GM12878 (cell line): ENCODE data around the gene TP73. TPM values are rescaled to one million over a fixed set of nuclear protein-coding genes. Genes with fewer than 3 reads are reported as not detected.

Experiments
- CEBPB ChIP-seq, 2 experiments: fragments of 150-350 bp in 1 of 2; IDR thresholded peaks; 2 replicates each; pipeline ENCODE4 v1.6.1; 2012 to 2014; ENCODE audit warnings: low read depth in 2 of 2, low read length in 2 of 2, borderline replicate concordance in 1 of 2, inconsistent platforms in 1 of 2
- E2F8 ChIP-seq: fragments of 450-650 bp; IDR thresholded peaks from 2 replicates; pipeline ENCODE4 v1.6.1; 2018; ENCODE audit warnings: mild to moderate bottlenecking, low read depth, moderate library complexity; ENCODE audit not compliant: partially characterized antibody
- FOXM1 ChIP-seq: IDR thresholded peaks from 2 replicates; pipeline ENCODE4 v1.6.1; 2012; ENCODE audit warnings: low read depth, mild to moderate bottlenecking, inconsistent platforms, low read length, moderate library complexity
- GABPA ChIP-seq: IDR thresholded peaks from 2 replicates; pipeline ENCODE4 v1.6.1; 2014; ENCODE audit warnings: antibody characterized with exemption, low read depth, mild to moderate bottlenecking, inconsistent platforms
- IKZF2 ChIP-seq, 2 experiments: fragments of 450-650 bp; IDR thresholded peaks; 2 replicates each; pipeline ENCODE4 v1.6.1; 2017; ENCODE audit warnings: mild to moderate bottlenecking in 2 of 2, moderate library complexity in 2 of 2
- PAX8 ChIP-seq: fragments of 450-650 bp; IDR thresholded peaks from 2 replicates; pipeline ENCODE4 v1.6.1; 2017; ENCODE audit warnings: mild to moderate bottlenecking, moderate library complexity
- POLR2A ChIP-seq: IDR thresholded peaks from 2 replicates; pipeline ENCODE4 v1.6.1; 2011; ENCODE audit warnings: low read depth, mild to moderate bottlenecking, low read length
- POLR2AphosphoS2 ChIP-seq: IDR thresholded peaks from 2 replicates; pipeline ENCODE4 v1.6.1; 2011; ENCODE audit warnings: low read depth, mild to moderate bottlenecking, low read length, improper control_type of control experiment, moderate library complexity
- PRDM15 ChIP-seq: fragments of 450-650 bp; formaldehyde crosslinking; IDR thresholded peaks from 2 replicates; pipeline ENCODE4 v1.4.0; 2020; ENCODE audit warnings: mild to moderate bottlenecking, moderate library complexity
- REST ChIP-seq: IDR thresholded peaks from 2 replicates; pipeline ENCODE4 v1.6.1; 2012; ENCODE audit warnings: mild to moderate bottlenecking, low read depth, low read length
- RUNX3 ChIP-seq: IDR thresholded peaks from 2 replicates; pipeline ENCODE4 v1.6.1; 2012; ENCODE audit warnings: low read length, inconsistent platforms
- polyA plus RNA-seq, 11 experiments: library from polyadenylated mRNA; depleted of rRNA in 4 of 11; unstranded in 6 of 11; stranded (reverse) in 5 of 11; fragments of >200 nt; fragmentation: Nextera tagmentation in 4 of 11; fragmentation: Illumina TruSeq in 1 of 11; extraction: Ambion mirVana in 4 of 11; extraction: Trizol in 1 of 11; gene quantifications; 1 replicate in 1 of 11; 2 replicates in 10 of 11; pipeline versions ENCODE4 v1.2.1 to v1.2.3, GENCODE V29; 2011 to 2016; ENCODE audit warnings: inconsistent platforms in 2 of 11, missing spikeins in 2 of 11, low read depth in 1 of 11
- total RNA-seq, 4 experiments: library from RNA; depleted of rRNA in 3 of 4; stranded (reverse); fragments of >200 nt in 3 of 4; fragmentation: Illumina TruSeq in 1 of 4; extraction: Trizol in 1 of 4; gene quantifications; 2 replicates each; pipeline versions ENCODE4 v1.2.1 to v1.2.3, GENCODE V29; 2013 to 2021

The TP73 gene
- total and polyA plus RNA-seq, 10 of the 15 experiments (the other 5 are each of a cell fraction or from before 2014, with no cell fraction given) = 0.08 to 54.2 (median 14.9) TPM

GRCh38 chr1:3777647-3778589 is 125.6 kb downstream of the TP73 start (continued):
- no peak for TF ChIP-seq REST
- TF ChIP-seq PAX8 = no peak
- no peak; the same call in none of the 2 replicates for TF ChIP-seq POLR2A
- TF ChIP-seq PRDM15 (CRISPR knock-in tag) = no peak
- TF ChIP-seq POLR2AphosphoS2 = no peak
- no peak for TF ChIP-seq CEBPB (IDR thresholded peaks at IDR 0.05; ENCODE audit: borderline replicate concordance in 1 of 2, low read depth in 2 of 2, low read length in 2 of 2)
- TF ChIP-seq GABPA = no peak
- no peak for TF ChIP-seq FOXM1
- TF ChIP-seq IKZF2 (IDR thresholded peaks at IDR 0.05) = no peak
- no peak for TF ChIP-seq E2F8
- no peak for TF ChIP-seq RUNX3
